GM12878 (cell line): ENCODE data around the gene MIA. TPM values are rescaled to one million over a fixed set of nuclear protein-coding genes. Genes with fewer than 3 reads are reported as not detected.

Experiments
- ATF2 ChIP-seq: IDR thresholded peaks from 2 replicates; pipeline ENCODE4 v1.6.1; 2012; ENCODE audit warnings: low read length, inconsistent platforms
- CBX5 ChIP-seq: sonication (generic); IDR thresholded peaks from 2 replicates; pipeline ENCODE4 v1.6.1; 2016; ENCODE audit warnings: low read depth, moderate library complexity, mild to moderate bottlenecking, inconsistent platforms
- CHD2 ChIP-seq: IDR thresholded peaks from 2 replicates; pipeline ENCODE4 v1.6.1; 2011; ENCODE audit warnings: low read depth, low read length, improper control_type of control experiment, borderline replicate concordance
- E4F1 ChIP-seq: fragments of 450-650 bp; IDR thresholded peaks from 2 replicates; pipeline ENCODE4 v1.6.1; 2018; ENCODE audit warnings: borderline replicate concordance, mild to moderate bottlenecking; ENCODE audit not compliant: partially characterized antibody
- EP300 ChIP-seq, 2 experiments: fragments of 150-350 bp in 1 of 2; IDR thresholded peaks; 2 replicates each; pipeline ENCODE4 v1.6.1; 2011 to 2012; ENCODE audit warnings: low read depth in 2 of 2, low read length in 2 of 2, borderline replicate concordance in 1 of 2, improper control_type of control experiment in 1 of 2, inconsistent platforms in 1 of 2; ENCODE audit not compliant: control insufficient read depth in 1 of 2
- FOXM1 ChIP-seq: IDR thresholded peaks from 2 replicates; pipeline ENCODE4 v1.6.1; 2012; ENCODE audit warnings: low read depth, mild to moderate bottlenecking, inconsistent platforms, low read length, moderate library complexity
- HDGF ChIP-seq: fragments of 450-650 bp; IDR thresholded peaks from 2 replicates; pipeline ENCODE4 v1.6.1; 2016; ENCODE audit warnings: antibody characterized with exemption
- JUND ChIP-seq: IDR thresholded peaks from 2 replicates; pipeline ENCODE4 v1.6.1; 2012; ENCODE audit warnings: low read depth, mild to moderate bottlenecking, low read length, improper control_type of control experiment, moderate library complexity
- MEF2A ChIP-seq: IDR thresholded peaks from 2 replicates; pipeline ENCODE4 v1.6.1; 2011; ENCODE audit warnings: low read depth, mild to moderate bottlenecking, low read length, moderate library complexity; ENCODE audit not compliant: insufficient read depth
- MXI1 ChIP-seq: fragments of 150-350 bp; IDR thresholded peaks from 2 replicates; pipeline ENCODE4 v1.6.1; 2011; ENCODE audit warnings: low read depth, mild to moderate bottlenecking, inconsistent platforms, low read length, improper control_type of control experiment
- MYB ChIP-seq: fragments of 150-350 bp; IDR thresholded peaks from 2 replicates; pipeline ENCODE4 v1.6.1; 2014; ENCODE audit warnings: mild to moderate bottlenecking, low read depth, low read length, borderline replicate concordance
- NR2C1 ChIP-seq: fragments of 450-650 bp; IDR thresholded peaks from 2 replicates; pipeline ENCODE4 v1.6.1; 2017; ENCODE audit warnings: antibody characterized with exemption, mild to moderate bottlenecking, moderate library complexity
- POLR2AphosphoS2 ChIP-seq: IDR thresholded peaks from 2 replicates; pipeline ENCODE4 v1.6.1; 2011; ENCODE audit warnings: low read depth, mild to moderate bottlenecking, low read length, improper control_type of control experiment, moderate library complexity
- SRF ChIP-seq, 2 experiments: IDR thresholded peaks; 2 replicates each; pipeline ENCODE4 v1.6.1; 2011; ENCODE audit warnings: low read depth in 2 of 2, low read length in 2 of 2, mild to moderate bottlenecking in 1 of 2, moderate library complexity in 1 of 2
- TAF1 ChIP-seq: IDR thresholded peaks from 2 replicates; pipeline ENCODE4 v1.6.1; 2011; ENCODE audit warnings: mild to moderate bottlenecking, low read depth, low read length, borderline replicate concordance
- TARDBP ChIP-seq: IDR thresholded peaks from 2 replicates; pipeline ENCODE4 v1.6.1; 2016; ENCODE audit warnings: borderline replicate concordance
- USF2 ChIP-seq: IDR thresholded peaks from 2 replicates; pipeline ENCODE4 v1.6.1; 2011; ENCODE audit warnings: low read depth, low read length, improper control_type of control experiment, borderline replicate concordance
- ZNF592 ChIP-seq: fragments of 450-650 bp; IDR thresholded peaks from 2 replicates; pipeline ENCODE4 v1.6.1; 2017; ENCODE audit warnings: mild to moderate bottlenecking, moderate library complexity
- polyA plus RNA-seq, 11 experiments: library from polyadenylated mRNA; depleted of rRNA in 4 of 11; unstranded in 6 of 11; stranded (reverse) in 5 of 11; fragments of >200 nt; fragmentation: Nextera tagmentation in 4 of 11; fragmentation: Illumina TruSeq in 1 of 11; extraction: Ambion mirVana in 4 of 11; extraction: Trizol in 1 of 11; gene quantifications; 1 replicate in 1 of 11; 2 replicates in 10 of 11; pipeline versions ENCODE4 v1.2.1 to v1.2.3, GENCODE V29; 2011 to 2016; ENCODE audit warnings: inconsistent platforms in 2 of 11, missing spikeins in 2 of 11, low read depth in 1 of 11
- total RNA-seq, 4 experiments: library from RNA; depleted of rRNA in 3 of 4; stranded (reverse); fragments of >200 nt in 3 of 4; fragmentation: Illumina TruSeq in 1 of 4; extraction: Trizol in 1 of 4; gene quantifications; 2 replicates each; pipeline versions ENCODE4 v1.2.1 to v1.2.3, GENCODE V29; 2013 to 2021

MIA gene
- total and polyA plus RNA-seq, 10 of the 15 experiments (the other 5 are each of a cell fraction or from before 2014, with no cell fraction given), result 0.16 to 2.7 (median 1.4) TPM; not detected in 3

- TF ChIP-seq USF2 (peak; percentile 54), CBX5 (no peak), FOXM1 (no peak), TAF1 (no peak), EP300 (IDR thresholded peaks at IDR 0.05; ENCODE audit: borderline replicate concordance in 1 of 2, control insufficient read depth in 1 of 2, low read depth in 2 of 2, low read length in 2 of 2) (0 out of 4 replicates have a peak, but pooled peaks of 1 of the 2 experiments have one; percentile 31), MEF2A (0 out of 2 replicates have a peak, but pooled peaks have one; percentile 4), MYB (no peak), MXI1 (0 out of 2 replicates have a peak, but pooled peaks have one; percentile 22), ATF2 (no peak), CHD2 (0 out of 2 replicates have a peak, but pooled peaks have one; percentile 24), POLR2AphosphoS2 (0 out of 2 replicates have a peak, but pooled peaks have one; percentile 64), HDGF (peak; percentile 98), ZNF592 (no peak), JUND (0 out of 2 replicates have a peak, but pooled peaks have one; percentile 35), SRF (IDR thresholded peaks at IDR 0.05; ENCODE audit: low read depth in 2 of 2, low read length in 2 of 2) (no peak), TARDBP (no peak), E4F1 (no peak), NR2C1 (0 out of 2 replicates have a peak, but pooled peaks have one; percentile 22)
Measured at GRCh38 chr19:40798683-40799557, 23.6 kb downstream of the MIA start, which contains the start of gene EGLN2 (continued).
